Stimulated activated CD4-positive, alpha-beta T cell treated with anti-CD3 and anti-CD28 coated beads, TNF-alpha, amount 100 ng/mL, for 48 hours (primary cell): ENCODE results near the gene VTN.

Experiments used
- DNase-seq, 3 donors: peaks; one replicate each; pipeline ENCODE4 v3.0.0-alpha.2; 2020; ENCODE audit warnings: low read depth in 3 of 3

Gene VTN

GRCh38 chr17:28368915-28369683 is 1.0 kb downstream of the VTN start:
- DNase-seq, result no peak

- DNase-seq, result no peak
Measured at GRCh38 chr17:28368306-28368831, 1.7 kb downstream of the VTN start.

- no peak for DNase-seq
Measured at GRCh38 chr17:28367641-28368305, 2.3 kb downstream of the VTN start.

GRCh38 chr17:28366605-28367004 is 3.5 kb downstream of the VTN start:
- no peak for DNase-seq

GRCh38 chr17:28365487-28365886 is 4.6 kb downstream of the VTN start:
- no peak for DNase-seq

- DNase-seq, result no peak
Measured at GRCh38 chr17:28364665-28365363, 5.3 kb downstream of the VTN start, which contains the start of gene SEBOX. SEBOX (minus strand) TSS chr17:28365199; CDS start chr17:28365151, 48 bp downstream.

- DNase-seq, result no peak
Measured at GRCh38 chr17:28363776-28364650, 6.1 kb downstream of the VTN start.

GRCh38 chr17:28363186-28363585 is 6.9 kb downstream of the VTN start:
- DNase-seq, result no peak

GRCh38 chr17:28357901-28358197 is 12.3 kb downstream of the VTN start:
- no peak for DNase-seq

- peak; percentile 90 to 94 (median 92) for DNase-seq
Measured at GRCh38 chr17:28357061-28357900, 12.8 kb downstream of the VTN start, which contains the start of gene POLDIP2. POLDIP2 (minus strand) TSS chr17:28357527; CDS start chr17:28357448, 79 bp downstream.

GRCh38 chr17:28350271-28350670 is 19.8 kb downstream of the VTN start:
- no peak for DNase-seq

- DNase-seq, result no peak
Measured at GRCh38 chr17:28348979-28349378, 21.1 kb downstream of the VTN start.

GRCh38 chr17:28347261-28347891 is 22.7 kb downstream of the VTN start:
- DNase-seq, result no peak

- DNase-seq, result no peak
Measured at GRCh38 chr17:28346746-28347246, 23.3 kb downstream of the VTN start.

- DNase-seq, result no peak
Measured at GRCh38 chr17:28346199-28346580, 23.9 kb downstream of the VTN start.

- no peak for DNase-seq
Measured at GRCh38 chr17:28345419-28346198, 24.5 kb downstream of the VTN start.

GRCh38 chr17:28344435-28344901 is 25.6 kb downstream of the VTN start:
- DNase-seq, result no peak

- DNase-seq, result no peak
Measured at GRCh38 chr17:28344011-28344410, 26.1 kb downstream of the VTN start.

- DNase-seq, result no peak
Measured at GRCh38 chr17:28343491-28343932, 26.6 kb downstream of the VTN start.
